Pancreas (tissue), 10 donors: ENCODE measurements around the gene CTNNA2. TPM values are rescaled to one million over a fixed set of nuclear protein-coding genes. Genes with fewer than 3 reads are reported as not detected.

Experiments used
- ATAC-seq, 4 donors: fragments of 200-7000 bp; cut with Tn5 transposase; one replicate each; pipeline versions ENCODE4 v1.8.0 to v1.9.1; 2020; ENCODE audit warnings: mild to moderate bottlenecking in 4 of 4, moderate library complexity in 4 of 4
- DNase-seq, 6 donors: peaks; one replicate each; pipeline ENCODE4 v3.0.0-alpha.2; 2020
- FAIRE-seq: peaks from 2 replicates; lab custom pipeline; 2012; peaks lifted over from hg19 to GRCh38; lab: Jason Lieb, UNC
- H3K27ac ChIP-seq, 4 donors: fragments of 200-600 bp; sonication (generic); 1 replicate in 3 of 4; 2 replicates in 1 of 4; pipeline versions ENCODE4 v1.5.0 to v1.8.0; 2020
- H3K27me3 ChIP-seq, 4 donors: fragments of 200-600 bp; one replicate each; pipeline ENCODE4 v1.8.0; 2021
- H3K36me3 ChIP-seq, 3 donors: fragments of 200-600 bp; sonication (generic) in 1 of 3; one replicate each; pipeline versions ENCODE4 v1.5.0 to v1.8.0; 2020 to 2021
- H3K4me1 ChIP-seq, 3 donors: fragments of 200-600 bp; one replicate each; pipeline ENCODE4 v1.8.0; 2021
- H3K4me3 ChIP-seq, 4 donors: fragments of 200-600 bp; sonication (generic) in 2 of 4; one replicate each; pipeline versions ENCODE4 v1.5.0 to v1.8.0; 2020 to 2021
- H3K9me3 ChIP-seq, 4 donors: fragments of 200-600 bp; one replicate each; pipeline ENCODE4 v1.8.0; 2021
- CTCF ChIP-seq, 4 donors: fragments of 200-600 bp; sonication (generic) in 3 of 4; IDR thresholded peaks; one replicate each; pipeline versions ENCODE4 v1.5.0 to v1.8.0; 2021; ENCODE audit warnings: antibody characterized with exemption in 4 of 4
- WGBS, 2 donors: extraction: QIAGEN DNeasy Blood & Tissue Kit; methylation state at CpG; one replicate each; pipeline ENCODE4 v1.1.7; 2013; 5-methylcytosine and 5-hydroxymethylcytosine counted together
- intact Hi-C, 3 donors: fragments of 100-400 bp; cut with DNase I; formaldehyde crosslinking; loops; one replicate each; pipeline versions ENCODE4 v1.11.1 to v1.14.2; 2022
- polyA plus RNA-seq, 2 donors: library from polyadenylated mRNA; stranded (reverse); fragments of 200-250 nt; gene quantifications; one replicate each; pipeline ENCODE4 v1.2.3, GENCODE V29; 2013
- total RNA-seq, 6 donors: library from RNA; stranded (reverse); fragmentation: NEBNext Ultra II Directional in 4 of 6; extraction: Animal tissue kit (Norgen Biotek cat#: 25700) in 4 of 6; gene quantifications; one replicate each; pipeline versions ENCODE4 v1.2.1 to v1.2.4, GENCODE V29; 2021 to 2023
- donor health status: healthy with polysubstance abuse.
- donor health status: DM: no; HTN: no; CAD: no; lungs with moderate emphysema.
- donor health status: DM: no; HTN: no; CAD: no.
- donor health status: control.
- donor health status: control.
- donor health status: Bipolar disorder and iron deficiency.
- donor health status: DM: yes; HTN: yes; CAD: no.
- donor health status: DM: no; HTN: no; CAD: no.
- donor health status: DM: no; HTN: no; CAD: no.
- donor health status: DM: yes; HTN: yes; CAD: no.

The CTNNA2 gene
- total and polyA plus RNA-seq, 8 donors: 0.25 to 12.1 (median 2.1) TPM

DNA sequence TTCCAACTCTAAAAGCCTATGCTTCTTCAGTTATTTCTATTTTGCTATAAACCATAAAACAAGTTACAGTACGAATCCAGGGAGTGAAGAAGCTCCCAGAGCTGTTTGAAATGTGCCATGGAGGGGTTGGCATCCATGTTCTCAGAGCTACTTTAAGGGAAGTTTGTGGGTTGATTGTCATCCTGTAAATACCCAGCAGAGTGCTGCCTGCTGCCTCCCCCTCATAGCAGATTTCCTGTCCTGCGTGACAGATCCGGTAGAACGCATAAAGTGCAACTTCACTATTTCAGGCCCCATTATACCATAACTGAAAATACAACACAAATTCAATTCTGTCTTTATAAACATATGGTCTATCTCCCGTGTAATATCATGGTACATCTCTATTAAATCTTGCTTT is 114.4 kb downstream of the CTNNA2 start:
- ATAC-seq (no peak), FAIRE-seq (no peak), DNase-seq (no peak)
- intact Hi-C loops: no loop called here
- Histone ChIP-seq H3K4me1 (no peaks in the 10 kb centered on the region), H3K27ac (no peak overlapping the region), H3K9me3 (no peaks in the 10 kb centered on the region), H3K27me3 (no peaks in the 10 kb centered on the region), H3K4me3 (no peak overlapping the region), H3K36me3 (no peaks in the 10 kb centered on the region)
- no peak for TF ChIP-seq CTCF (IDR thresholded peaks at IDR 0.05)
- 78 to 86% methylated on average over 5 of the region's 5 CpGs for WGBS, 2 donors

DNA sequence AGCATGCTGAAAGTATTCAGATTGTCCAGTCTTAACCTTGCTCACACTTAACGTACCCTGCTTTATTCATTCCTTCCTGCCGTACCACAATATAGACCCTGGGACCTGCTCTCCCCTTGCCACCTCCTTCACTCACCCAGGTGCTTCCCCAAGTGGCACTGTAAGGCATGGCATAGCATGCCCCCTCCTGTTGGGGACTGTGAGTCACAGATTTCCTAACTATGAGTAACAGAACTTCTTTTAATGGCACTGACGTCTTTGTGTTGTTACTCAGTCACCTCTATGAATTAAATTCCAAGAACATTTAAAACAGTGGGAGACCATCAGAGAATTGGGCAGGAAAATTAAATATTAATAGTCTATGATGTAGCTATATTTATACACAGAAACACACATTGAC is 117.2 kb downstream of the CTNNA2 start:
- Histone ChIP-seq H3K36me3 (no peaks in the 10 kb centered on the region), H3K4me3 (no peak overlapping the region), H3K27ac (no peak overlapping the region), H3K4me1 (no peaks in the 10 kb centered on the region), H3K27me3 (no peaks in the 10 kb centered on the region), H3K9me3 (no peaks in the 10 kb centered on the region)
- 63 to 78% methylated on average over 3 of the region's 3 CpGs for WGBS, 2 donors
- TF ChIP-seq CTCF (IDR thresholded peaks at IDR 0.05): no peak
- no peak for FAIRE-seq
- intact Hi-C loops: no loop called here
- peak in 1 of 4 donors; percentile 34 for ATAC-seq
- DNase-seq: peak in 1 of 6 donors; percentile 8

- no peak overlapping the region for H3K4me3 ChIP-seq
- no peaks in the 10 kb centered on the region for H3K36me3 ChIP-seq
- no peak for ATAC-seq
- no peak for DNase-seq
- H3K27me3 ChIP-seq: no peaks in the 10 kb centered on the region
- H3K4me1 ChIP-seq: no peaks in the 10 kb centered on the region
- intact Hi-C loops: no loop called here
- FAIRE-seq: no peak
- TF ChIP-seq CTCF (IDR thresholded peaks at IDR 0.05): no peak
- H3K27ac ChIP-seq: no peak overlapping the region
- H3K9me3 ChIP-seq: no peaks in the 10 kb centered on the region
- WGBS, 2 donors: 29 to 33% methylated on average over 7 of the region's 7 CpGs
Observed at GRCh38 chr2:79630972-79631557, 118.2 kb downstream of the CTNNA2 start.

DNA sequence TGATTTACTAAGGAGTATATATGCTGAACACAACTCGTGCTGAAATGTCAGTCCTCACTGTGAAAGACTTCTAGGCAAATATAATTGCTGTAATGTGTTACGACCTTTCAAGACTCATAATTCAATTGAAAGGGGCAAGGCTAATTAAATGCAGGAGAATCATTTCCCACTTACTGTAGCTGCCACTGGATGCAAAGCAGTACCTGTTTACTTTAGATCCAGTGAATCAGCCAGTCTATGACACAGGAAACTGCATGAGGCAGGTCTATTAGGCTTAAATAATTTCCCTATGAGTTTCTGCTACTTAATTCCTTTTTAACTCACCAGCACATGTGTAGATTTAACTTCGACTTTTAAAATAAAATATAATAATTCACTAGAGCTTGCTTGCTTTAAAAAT is 125.6 kb downstream of the CTNNA2 start:
- no peak overlapping the region for H3K27ac ChIP-seq
- ATAC-seq (peak in 1 of 4 donors; percentile 55), FAIRE-seq (no peak), DNase-seq (no peak)
- intact Hi-C loops: no loop called here
- WGBS, 2 donors: 43 to 44% methylated on average over 3 of the region's 3 CpGs
- H3K4me1 ChIP-seq: no peaks in the 10 kb centered on the region
- H3K9me3 ChIP-seq: no peaks in the 10 kb centered on the region
- no peaks in the 10 kb centered on the region for H3K36me3 ChIP-seq
- H3K4me3 ChIP-seq: no peak overlapping the region
- no peaks in the 10 kb centered on the region for H3K27me3 ChIP-seq
- no peak for TF ChIP-seq CTCF (IDR thresholded peaks at IDR 0.05)

DNA sequence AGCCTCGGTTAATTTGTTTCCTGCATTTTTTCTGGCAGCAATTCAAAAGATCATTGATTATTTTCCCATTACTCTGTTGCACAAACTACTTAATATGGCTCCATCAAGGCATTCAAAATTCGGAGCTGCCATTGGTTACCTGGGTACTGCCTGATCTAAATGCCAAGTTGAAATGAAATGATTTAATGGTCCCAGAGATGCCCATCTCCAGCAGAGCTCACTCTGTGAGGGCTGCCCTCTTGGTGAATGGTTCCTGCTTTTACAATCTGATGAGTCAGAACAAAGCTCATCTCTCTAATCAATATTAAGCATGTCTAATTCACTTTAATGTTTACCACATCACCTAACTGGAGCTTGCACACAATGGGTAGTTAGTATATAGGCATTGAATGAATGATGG is 126.1 kb downstream of the CTNNA2 start:
- Histone ChIP-seq H3K4me1 (no peaks in the 10 kb centered on the region), H3K27ac (no peak overlapping the region), H3K27me3 (no peaks in the 10 kb centered on the region), H3K36me3 (no peaks in the 10 kb centered on the region), H3K4me3 (no peak overlapping the region), H3K9me3 (no peaks in the 10 kb centered on the region)
- ATAC-seq (no peak), FAIRE-seq (no peak), DNase-seq (no peak)
- WGBS, 2 donors: 12 to 15% methylated on average over 2 of the region's 2 CpGs
- intact Hi-C loops: no loop called here
- no peak for TF ChIP-seq CTCF (IDR thresholded peaks at IDR 0.05)
